NT2/D1 (cell line): Measurements from ENCODE around the gene POU2AF1.

Experiments
- SUZ12 ChIP-seq: IDR thresholded peaks from 2 replicates; pipeline ENCODE4 v1.6.1; 2011; ENCODE audit not compliant: insufficient read length, insufficient read depth; ENCODE audit errors: extremely low read depth
- YY1 ChIP-seq: IDR thresholded peaks from 2 replicates; pipeline ENCODE4 v1.6.1; 2011; ENCODE audit not compliant: insufficient read length, insufficient read depth

- TF ChIP-seq YY1, result no peak
- TF ChIP-seq SUZ12, result no peak
These were observed 48.7 kb downstream of the POU2AF1 start for GRCh38 chr11:111330234-111330893.
